GM19397 (cell line): ENCODE measurements around the gene PLPP3.

Source experiments
- ATAC-seq: cut with Tn5 transposase; IDR thresholded peaks from one replicate; pipeline ENCODE4 v1.9.1; 2021; ENCODE audit warnings: mild to moderate bottlenecking, moderate library complexity; ENCODE audit not compliant: unreplicated experiment

Gene PLPP3

DNA sequence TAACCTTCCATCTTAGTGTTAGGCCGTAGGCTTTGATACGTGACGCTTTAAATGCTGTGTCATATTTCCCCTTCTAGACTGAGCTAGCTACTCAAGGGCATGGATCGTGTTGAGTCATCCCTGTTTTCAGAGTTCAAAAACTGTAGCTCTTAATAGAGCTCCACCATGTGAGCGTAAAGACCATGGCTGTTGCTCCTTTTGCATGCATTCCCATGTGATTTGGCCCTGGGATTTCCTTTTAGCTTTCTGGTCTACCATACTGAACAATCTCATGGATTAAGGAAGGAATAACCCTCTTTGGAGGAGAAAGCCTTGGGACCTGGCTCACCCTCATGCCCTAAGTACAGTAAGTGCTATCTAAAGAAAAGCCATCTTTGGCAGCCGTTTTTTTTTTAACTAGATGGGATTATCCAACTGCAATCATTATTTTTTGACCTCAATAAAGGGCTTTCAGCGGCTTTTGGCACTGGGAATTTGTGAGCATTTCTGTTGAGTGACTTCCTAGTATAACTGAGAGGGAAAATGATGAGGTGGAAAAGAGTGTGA is 76.6 kb downstream of the PLPP3 start:
- no peak for ATAC-seq

GRCh38 chr1:56501888-56502287 is 77.5 kb downstream of the PLPP3 start:
- ATAC-seq, result no peak

GRCh38 chr1:56501426-56501825 is 77.9 kb downstream of the PLPP3 start:
- ATAC-seq, result no peak

DNA sequence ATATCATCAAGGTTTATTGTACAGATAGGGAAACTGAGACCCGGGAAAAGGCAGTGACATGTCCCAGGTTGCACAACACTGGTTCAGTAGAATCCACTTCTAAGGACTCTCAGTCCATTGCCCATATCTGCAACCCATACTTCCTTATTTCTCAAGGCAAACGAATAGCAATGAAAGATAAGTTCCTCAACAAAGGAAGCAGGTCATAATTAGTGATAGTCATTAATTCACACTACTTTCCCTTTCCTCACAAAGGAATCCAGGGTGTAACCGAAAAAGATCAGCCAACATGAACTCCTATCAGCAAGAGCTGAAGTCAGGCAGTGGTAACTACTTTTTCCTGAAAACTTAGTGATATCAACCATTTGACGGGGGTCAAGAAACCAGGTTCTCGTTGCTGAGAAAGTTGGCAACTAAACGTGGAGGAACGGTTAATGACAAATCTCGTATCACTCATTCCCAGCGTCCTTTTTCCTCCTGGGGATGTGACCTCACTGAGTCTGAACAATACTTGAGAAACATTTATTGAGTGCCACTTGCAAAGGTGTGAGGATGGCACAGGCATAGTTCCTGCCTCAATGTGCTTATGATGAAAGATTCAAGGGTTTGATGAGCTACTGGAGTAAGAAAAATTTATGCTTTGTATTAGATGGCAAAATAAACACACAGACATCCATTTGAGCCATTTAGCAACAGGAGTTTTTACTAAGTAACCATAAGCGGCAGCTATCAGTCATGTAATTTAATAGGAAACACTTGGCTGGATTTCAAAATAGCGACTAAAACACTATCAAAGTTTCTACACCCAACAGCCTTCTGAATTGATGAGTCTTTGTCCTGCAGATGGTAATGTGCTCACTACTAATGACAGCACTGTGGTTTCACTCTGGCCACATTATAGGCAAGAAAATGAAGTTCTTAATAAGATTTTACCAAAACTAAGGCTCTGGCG is 82.3 kb downstream of the PLPP3 start:
- ATAC-seq, result no peak

GRCh38 chr1:56496158-56496557 is 83.2 kb downstream of the PLPP3 start:
- ATAC-seq, result no peak

DNA sequence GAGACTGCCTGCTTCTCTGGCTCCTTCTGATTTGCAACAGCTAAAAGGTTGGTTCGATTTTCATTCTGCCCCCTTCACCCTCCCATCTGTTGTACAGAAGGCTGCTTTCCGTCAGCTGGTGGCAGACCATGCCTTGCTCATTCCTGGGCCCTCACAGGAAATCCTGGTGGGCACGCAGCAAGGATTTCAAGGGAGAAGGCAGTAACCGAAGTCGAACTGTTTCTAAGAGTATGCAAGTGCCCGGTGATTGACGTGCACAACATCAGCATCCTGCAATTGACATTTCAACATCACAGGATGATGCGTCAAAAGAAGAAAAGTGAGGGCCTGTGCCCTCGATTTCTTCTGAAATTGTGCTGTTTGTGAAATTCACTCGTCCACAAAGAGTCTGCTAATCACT is 83.8 kb downstream of the PLPP3 start:
- no peak for ATAC-seq

GRCh38 chr1:56494306-56494705 is 85.1 kb downstream of the PLPP3 start:
- ATAC-seq, result no peak

GRCh38 chr1:56493826-56494225 is 85.5 kb downstream of the PLPP3 start:
- ATAC-seq, result no peak

GRCh38 chr1:56491441-56491840 is 87.9 kb downstream of the PLPP3 start:
- ATAC-seq, result no peak

- ATAC-seq, result no peak
Observed at GRCh38 chr1:56490619-56491018, 88.7 kb downstream of the PLPP3 start.

DNA sequence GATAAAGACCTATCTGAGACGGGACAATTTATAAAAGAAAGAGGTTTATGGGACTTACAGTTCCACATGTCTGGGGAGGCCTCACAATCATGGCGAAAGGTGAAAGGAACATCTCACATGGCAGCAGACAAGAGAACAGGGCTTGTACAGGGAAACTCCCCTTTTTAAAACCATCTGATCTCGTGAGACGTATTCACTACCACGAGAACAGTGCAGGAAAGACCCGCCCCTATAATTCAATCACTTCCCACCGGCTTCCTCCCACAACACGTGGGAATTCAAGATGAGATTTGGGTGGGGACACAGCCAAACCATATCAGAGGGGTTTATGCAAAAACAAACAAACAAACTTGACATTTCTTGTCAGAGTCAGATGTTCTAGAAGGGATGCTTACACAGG is 89.7 kb downstream of the PLPP3 start:
- no peak for ATAC-seq

DNA sequence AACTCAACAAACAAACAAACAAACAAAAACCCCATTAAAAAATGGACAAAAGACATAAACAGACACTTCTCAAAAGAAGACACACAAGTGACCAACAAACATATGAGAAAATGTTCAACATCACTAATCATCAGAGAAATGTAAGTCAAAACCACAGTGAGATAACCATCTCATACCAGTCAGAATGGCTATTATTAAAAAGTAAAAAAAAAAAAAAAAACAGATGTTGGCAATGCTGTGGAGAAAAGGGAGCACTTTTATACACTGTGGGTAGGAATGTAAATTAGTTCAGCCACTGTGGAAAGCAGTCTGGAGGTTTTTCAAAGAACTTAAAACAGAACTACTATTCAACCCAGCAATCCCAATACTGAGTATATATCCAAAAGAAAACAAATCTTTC is 94.7 kb downstream of the PLPP3 start:
- no peak for ATAC-seq

- no peak for ATAC-seq
Observed at GRCh38 chr1:56483104-56483503, 96.3 kb downstream of the PLPP3 start.

DNA sequence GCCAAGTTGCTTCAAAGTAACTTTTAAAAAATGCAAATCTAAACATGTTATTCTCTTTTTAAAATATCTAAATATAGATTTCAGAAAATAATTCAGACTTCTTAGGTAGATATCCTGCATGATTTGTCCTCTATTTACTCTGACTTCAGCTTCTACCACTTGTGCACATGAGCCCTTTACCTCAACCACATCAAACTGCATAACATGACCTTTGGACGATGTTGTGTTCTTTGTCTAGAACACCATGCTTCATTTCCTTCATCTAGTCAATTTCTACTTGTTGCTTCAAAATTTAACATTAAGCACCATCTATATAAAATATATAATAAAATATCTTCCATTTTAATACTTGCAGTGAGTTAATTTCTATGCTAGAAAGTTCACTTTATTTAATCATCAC is 96.9 kb downstream of the PLPP3 start:
- no peak for ATAC-seq

- ATAC-seq, result no peak
Observed at GRCh38 chr1:56481140-56481694, 98.1 kb downstream of the PLPP3 start.

DNA sequence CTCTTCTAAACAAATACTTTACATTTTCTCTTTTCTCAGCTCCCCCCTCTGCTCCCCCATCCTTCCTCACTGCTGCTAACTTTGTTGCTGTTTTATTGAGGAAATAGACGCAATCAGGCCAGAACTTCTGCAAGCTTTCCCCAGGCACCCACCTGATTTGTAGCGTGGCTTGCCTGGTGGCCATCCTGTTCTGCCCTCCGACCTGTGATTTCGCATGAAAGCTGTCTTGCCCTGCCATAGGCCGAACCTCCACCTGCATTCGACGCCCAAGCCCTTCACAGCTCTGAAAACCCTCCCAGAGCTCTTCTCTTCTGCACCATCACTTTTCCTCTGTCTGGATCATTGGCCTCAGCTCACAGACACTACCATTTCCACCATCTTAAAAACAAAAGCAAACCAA is 100.6 kb downstream of the PLPP3 start:
- ATAC-seq, result no peak

DNA sequence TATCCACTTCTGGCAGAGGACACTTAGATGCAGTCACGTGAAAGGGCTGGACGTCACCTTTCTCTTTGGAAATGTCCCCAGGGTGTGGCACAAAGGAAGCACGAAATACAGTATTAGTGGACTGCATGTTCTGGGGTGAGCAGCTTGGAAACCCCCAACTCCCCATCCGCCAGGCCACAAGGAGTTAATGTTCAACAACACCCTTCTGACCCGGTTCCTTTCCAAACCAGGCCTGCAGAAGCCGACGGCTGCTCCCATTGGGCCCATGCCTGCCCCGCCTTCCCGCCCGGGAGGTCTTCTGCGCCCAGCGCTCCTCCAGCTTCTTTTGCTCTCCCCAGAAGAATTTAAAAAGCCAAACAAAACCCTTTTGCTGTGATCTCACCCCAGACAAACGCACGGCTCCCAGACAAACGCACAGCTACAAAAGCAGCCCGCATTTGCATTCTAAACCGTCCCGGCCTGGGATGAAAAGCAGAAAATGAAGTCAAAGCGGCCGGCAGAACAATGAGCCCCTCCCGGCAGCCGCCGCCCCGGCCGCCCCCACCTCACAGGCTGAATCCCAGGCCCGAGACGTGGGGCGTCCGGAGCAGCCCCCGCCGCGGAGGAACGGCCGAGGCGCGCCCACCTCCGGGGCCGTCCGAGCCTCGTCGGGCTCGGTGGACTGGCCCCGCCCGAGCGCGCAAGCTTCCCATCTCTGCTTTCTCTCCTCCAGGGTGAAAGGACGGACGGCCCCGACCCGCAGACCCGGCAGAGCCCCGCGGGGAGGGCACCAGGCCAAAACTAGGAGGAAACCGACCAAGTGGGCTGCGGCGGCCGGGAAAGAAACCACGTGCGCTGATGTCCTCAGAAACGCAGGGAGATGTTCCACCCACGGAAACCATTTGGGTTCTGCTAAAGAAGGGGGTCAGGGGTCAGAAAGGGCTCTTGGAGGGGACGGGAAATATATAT is 101.9 kb downstream of the PLPP3 start:
- no peak for ATAC-seq

DNA sequence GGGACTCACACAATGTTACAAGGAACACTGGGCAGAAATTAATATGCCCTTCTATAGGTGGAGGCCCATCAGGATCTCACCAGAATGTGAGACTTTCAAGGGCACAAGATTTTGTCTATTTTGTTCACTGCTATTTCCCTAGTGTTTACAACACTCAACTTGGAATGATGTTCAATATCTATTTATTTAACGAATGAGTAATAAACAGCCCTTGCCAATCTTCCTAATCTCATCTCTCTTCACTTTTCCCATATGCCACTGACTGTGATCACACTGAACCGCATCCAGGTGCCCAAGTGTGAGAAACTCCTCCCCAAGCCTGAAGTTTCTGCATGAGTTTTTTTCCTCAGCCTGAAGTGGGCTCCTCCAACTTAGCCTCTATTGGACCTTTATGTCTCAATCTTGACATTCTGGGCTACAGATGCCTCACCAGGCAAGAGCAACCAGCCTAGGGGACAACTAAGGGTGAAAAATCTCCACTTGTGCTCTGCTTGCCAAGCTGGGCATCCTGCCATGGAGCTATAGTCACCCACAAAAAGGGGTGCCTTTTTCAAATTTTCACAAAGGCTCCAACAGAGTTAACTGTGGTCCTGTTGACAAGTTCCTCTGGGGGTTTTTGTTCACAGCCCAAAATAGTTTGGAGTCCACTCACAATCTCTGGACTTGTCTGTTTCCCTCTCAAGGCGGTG is 105.6 kb downstream of the PLPP3 start:
- ATAC-seq, result no peak

GRCh38 chr1:56472860-56473259 is 106.5 kb downstream of the PLPP3 start:
- peak; percentile 72 for ATAC-seq

GRCh38 chr1:56469640-56470371 is 109.6 kb downstream of the PLPP3 start:
- no peak for ATAC-seq
